Measurements from ENCODE around the gene NDRG4.

The NDRG4 gene

GRCh38 chr16:58510776-58511628, 11.1 kb downstream of the NDRG4 start:
- no peak for DNase-seq

DNA sequence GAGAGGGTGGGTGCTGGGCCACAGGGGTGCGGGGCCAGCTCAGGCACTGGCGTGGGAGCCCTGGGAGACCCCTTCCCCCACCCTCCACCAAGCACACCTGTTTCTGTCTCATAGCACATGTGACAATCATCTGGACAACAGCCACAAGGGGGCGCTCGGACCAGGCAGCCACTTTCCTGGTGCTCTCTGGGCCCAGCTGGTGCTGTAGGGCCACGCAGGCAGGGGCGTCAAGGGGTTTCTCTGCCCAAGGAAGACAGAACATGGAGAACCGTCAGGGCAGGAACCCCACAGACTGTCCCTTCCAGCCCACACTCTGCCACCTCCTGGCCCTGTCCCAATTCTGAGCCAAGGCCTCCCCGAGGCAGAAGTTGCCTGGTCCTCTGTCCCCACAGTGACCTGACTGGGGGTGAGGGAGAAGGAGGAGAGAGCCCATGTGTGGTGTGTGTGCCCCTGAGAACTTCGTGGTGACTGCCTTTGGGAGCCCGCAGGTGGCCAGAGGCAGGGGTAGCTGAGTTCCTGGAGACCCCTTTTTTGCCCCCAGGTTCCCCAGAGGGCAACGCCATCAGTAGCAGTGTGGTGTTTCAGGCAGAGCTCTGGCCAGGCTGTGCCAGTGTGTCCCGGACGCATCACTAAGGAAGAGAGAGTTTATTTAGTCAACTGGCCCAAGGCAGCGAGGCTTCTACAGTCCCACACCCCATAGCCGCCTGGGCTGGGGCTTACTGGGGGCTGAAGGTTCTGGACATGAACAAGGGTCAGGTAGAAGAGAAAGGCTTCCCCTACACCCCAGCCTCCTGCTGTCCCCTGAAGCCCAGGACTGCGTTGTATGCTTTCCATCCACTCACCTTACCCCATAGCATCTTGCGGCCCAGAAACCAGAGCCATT, 12.2 kb downstream of the NDRG4 start:
- peak; percentile 94 for DNase-seq

GRCh38 chr16:58513874-58514273, 13.9 kb downstream of the NDRG4 start:
- DNase-seq: no peak

- DNase-seq: peak; percentile 88
These were observed 15.4 kb downstream of the NDRG4 start, which contains the start of gene SETD6 for GRCh38 chr16:58515125-58515870. TSS of gene SETD6 (plus strand) at chr16:58515517. CDS start at chr16:58515538, 21 bp downstream.

- peak; percentile 55 for DNase-seq
These were observed 16.2 kb downstream of the NDRG4 start for GRCh38 chr16:58515871-58516767.

GRCh38 chr16:58516768-58517107, 16.8 kb downstream of the NDRG4 start:
- DNase-seq: no peak

GRCh38 chr16:58518083-58518979, 18.4 kb downstream of the NDRG4 start:
- DNase-seq: no peak

DNA sequence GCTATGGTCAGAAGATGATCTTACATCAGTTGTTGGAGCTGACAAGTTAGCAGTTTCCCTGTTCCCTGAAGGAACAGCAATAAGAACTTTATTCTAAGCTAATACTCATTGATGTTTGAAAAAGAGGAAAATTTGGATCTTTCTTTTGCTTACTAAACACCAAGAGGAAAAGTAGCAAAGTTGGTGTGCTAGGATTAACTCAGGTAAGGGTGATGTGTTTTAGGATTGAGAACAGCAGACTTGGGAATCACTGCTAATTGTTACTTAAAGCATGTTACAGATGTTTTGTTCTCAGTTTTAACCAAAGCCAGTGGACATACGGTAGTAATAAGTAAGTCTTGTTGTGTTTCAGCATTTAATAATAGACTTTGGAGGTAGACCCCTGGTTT, 19.0 kb downstream of the NDRG4 start:
- DNase-seq: no peak

DNA sequence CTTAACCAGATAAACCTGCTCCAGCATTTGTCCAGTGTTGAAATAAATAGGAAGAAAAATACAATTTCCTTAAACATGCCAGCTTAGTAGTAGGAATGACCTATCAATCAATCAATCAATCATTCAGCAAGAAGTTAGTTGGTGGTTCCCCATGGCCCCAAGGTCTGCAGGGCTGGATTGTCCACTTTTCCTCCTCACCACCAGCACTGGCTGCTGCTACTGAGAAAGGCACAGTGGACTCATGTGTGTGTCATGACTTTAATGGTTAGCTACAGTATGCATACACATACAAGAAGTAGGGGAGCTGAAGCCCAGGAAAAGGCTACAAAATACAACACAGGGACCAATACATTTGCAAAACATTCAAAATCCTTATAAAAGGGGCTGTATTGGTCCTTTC, 19.8 kb downstream of the NDRG4 start:
- no peak for DNase-seq

DNA sequence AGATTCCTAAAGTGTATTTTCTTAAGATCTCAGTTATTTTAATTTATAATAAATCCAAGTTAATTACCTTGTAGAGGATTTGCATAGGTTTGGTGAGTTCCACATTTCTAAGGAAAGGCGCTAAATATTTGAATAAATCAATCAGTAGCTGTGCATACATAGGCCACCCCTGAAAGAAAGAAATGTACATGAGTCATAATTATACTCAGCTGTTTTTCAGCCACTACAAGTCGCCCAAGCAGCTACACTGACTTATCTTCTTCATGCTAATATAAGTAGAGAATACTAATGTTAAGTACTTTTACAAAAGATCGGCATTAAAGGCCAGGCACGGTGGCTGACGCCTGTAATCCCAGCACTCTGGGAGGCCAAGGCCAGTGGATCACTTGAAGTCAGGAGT, 30.2 kb downstream of the NDRG4 start:
- no peak for DNase-seq

DNA sequence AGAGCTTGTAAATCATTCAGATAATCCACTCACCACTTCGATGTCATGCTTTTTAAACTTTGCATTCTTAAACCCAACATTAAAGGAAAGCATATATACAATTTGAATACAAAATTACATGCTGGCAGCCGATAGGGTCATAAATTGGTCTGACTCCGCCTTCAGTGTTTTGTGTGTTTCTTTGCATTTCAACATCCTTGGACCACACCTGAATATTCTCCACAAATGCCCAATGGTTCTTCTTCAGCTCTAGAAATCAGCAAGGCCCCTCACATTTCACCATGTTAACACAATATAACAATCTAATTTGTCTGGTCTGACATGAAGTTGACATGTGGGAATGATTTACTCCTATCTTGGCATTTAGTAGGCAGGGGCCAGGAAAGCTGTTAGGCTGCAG, 32.5 kb downstream of the NDRG4 start:
- no peak for DNase-seq

- no peak for DNase-seq
These were observed 34.0 kb downstream of the NDRG4 start for GRCh38 chr16:58533751-58534470.

- no peak for DNase-seq
These were observed 35.2 kb downstream of the NDRG4 start for GRCh38 chr16:58535100-58535499.

GRCh38 chr16:58536278-58536677, 36.3 kb downstream of the NDRG4 start:
- DNase-seq: no peak

- DNase-seq: no peak
These were observed 37.4 kb downstream of the NDRG4 start for GRCh38 chr16:58537124-58537906.

DNA sequence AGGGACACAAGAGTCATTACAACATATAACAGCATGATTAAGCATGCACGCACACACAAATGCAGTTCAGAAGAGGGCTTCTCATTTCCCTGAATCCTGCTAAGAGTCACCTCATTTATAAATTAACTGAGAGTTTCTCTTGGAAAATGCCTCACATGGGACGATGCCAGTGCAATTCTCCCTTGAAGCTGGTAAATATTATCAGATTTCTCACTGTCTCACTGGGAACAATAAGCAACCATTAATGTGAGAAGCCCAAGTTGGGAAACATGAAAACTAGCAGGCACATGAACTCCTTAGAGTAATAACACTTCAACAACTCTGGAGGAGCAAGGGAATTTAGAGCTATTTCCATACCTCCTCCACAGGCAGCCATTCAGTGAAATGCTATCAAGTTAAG, 41.8 kb downstream of the NDRG4 start:
- DNase-seq: no peak

DNA sequence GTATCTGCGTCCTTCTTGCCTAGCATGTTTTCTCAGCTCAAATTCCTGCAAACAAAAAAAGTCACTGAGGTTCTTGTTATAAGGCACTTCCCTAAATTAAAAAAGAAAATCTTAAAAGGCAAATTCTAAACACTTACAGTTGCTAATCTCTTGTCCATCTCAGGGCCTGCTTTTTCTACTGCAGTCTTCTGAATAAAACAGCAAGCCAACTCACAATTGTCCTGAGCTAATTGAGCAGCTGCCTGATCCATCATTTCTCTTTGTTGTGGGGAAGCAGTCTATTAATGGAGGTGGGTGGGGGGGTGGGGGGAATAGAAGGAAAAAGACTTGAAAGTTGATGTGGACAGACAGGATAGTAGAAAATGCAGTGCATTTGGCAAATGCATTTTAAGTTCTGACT, 42.3 kb downstream of the NDRG4 start:
- no peak for DNase-seq

DNA sequence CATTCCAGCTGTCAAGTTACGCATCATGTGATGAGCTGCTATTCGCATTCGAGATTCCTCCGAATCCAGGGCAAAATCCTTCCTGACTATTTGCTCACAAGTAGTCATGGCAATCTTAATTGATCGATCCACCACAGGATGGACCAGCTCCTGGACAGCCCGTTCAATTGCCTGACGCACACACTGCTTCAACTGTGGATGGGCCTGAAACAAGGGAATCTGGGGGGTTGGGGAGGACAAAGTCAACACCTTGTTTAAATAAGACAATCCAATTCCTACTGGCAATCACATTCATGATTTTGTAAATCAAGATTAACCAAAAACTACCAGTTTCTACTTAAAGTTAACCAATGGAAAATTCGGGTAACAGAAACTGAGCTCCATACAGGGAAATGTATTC, 43.7 kb downstream of the NDRG4 start:
- DNase-seq: no peak

- DNase-seq: no peak
These were observed 48.4 kb downstream of the NDRG4 start for GRCh38 chr16:58548378-58548777.

DNA sequence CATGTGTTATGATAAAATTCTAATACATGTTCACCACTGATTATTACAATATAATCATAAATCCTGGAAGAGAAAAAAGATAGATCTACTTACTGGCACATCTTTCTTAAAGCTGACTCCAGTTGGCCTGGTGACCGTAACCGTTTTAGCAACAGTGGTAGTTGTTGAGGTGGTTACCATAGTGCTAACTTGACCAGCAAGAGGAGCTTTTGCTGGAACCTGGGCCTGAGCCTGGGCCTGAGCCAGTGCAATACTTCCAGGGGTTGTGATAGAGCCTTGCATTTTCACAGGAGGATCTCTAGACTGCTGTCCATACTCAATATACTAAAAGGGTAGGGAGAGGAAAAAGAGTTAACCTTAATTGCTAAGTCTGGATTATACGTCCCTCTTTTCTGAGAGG, 51.6 kb downstream of the NDRG4 start:
- no peak for DNase-seq
